GM19193 (cell line): ENCODE measurements around the gene UVSSA.

ENCODE experiments used
- POLR2A ChIP-seq: IDR thresholded peaks from 4 replicates; pipeline ENCODE4 v1.6.1; 2011; ENCODE audit not compliant: insufficient read depth, insufficient read length; ENCODE audit errors: extremely low read depth

UVSSA gene

GRCh38 chr4:1361431-1361830 lies 14.4 kb downstream of the UVSSA start:
- no peak for TF ChIP-seq POLR2A

- TF ChIP-seq POLR2A, result no peak
Measured at GRCh38 chr4:1362046-1362445, 15.0 kb downstream of the UVSSA start.

- TF ChIP-seq POLR2A, result no peak
Measured at GRCh38 chr4:1362521-1362920, 15.5 kb downstream of the UVSSA start.

DNA sequence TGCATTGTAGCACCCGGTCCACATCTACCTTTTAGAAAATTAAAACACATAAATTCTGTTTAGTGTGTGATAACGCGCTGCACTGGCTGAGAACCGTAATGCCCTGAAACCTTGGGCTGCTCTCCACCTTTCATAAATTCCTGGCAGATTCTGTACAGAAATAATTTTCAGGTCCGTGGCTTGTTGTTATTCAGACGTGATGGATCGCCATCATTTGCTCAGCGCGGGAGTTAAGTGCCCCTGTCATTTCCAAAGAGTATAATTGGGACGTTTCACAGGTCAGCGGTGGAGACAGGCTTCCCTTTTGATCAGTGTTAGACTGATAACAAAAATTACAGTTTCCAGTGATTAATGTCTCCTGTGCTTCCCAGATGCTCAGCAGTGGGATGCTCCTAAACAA lies 16.5 kb downstream of the UVSSA start:
- TF ChIP-seq POLR2A, result no peak

DNA sequence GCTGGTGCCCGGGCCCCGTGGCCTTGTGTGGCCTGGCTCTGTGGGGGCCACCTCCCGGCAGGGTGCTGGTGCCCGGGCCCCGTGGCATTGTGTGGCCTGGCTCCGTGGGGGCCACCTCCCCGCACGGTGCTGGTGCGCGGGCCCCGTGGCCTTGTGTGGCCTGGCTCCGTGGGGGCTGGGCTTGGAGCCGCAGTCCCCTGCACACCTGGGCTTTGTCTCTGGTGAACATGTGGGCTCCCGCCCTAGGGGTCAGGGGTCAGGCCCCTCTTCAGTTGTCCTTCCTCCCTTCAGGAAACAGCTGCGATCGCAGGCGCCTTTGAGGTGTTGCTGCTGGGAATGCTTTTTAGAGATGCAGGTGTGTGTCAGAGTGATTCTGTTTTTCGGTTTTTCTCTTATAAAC lies 17.2 kb downstream of the UVSSA start:
- no peak for TF ChIP-seq POLR2A

GRCh38 chr4:1364748-1365147 lies 17.7 kb downstream of the UVSSA start:
- no peak for TF ChIP-seq POLR2A

DNA sequence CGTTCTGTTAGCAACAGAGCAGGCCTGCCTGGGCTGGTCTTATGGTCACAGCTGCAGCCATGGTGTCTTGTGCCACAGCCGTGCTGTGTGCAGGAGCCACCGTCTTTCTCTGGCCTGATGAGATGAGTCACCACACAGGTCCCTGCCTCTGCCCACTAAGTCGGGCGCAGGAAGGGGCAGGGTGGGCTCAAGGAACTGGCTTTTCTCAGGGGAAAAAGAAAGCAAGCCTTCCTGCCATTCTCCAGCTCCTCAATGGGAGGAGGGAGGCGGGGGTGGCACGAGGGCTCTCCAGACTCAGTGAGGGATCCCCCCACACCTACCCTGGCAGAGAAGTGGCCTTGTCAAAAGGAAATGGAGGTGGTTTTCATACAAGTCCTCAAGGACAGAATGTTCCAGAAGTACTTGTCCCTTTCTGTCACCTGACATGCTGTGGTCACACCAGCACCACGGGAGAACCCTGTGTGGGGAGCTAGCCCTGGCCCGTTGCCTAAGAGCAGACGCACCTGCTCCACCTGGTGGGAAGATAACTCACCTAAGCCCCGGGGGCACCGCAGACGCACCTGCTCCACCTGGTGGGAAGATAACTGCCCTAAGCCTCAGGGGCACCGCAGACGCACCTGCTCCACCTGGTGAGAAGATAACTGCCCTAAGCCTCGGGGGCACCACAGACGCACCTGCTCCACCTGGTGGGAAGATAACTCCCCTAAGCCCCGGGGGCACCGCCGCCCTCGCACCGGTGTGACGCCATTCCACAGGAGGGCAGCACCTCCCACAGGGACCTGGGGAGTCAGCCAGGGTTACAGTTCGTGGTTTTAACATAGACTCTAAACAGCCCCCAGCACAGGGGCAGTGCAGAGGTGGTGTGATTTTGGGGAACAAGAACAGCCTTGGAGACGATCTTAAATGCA lies 18.5 kb downstream of the UVSSA start:
- no peak for TF ChIP-seq POLR2A

GRCh38 chr4:1366371-1367229 lies 19.6 kb downstream of the UVSSA start:
- TF ChIP-seq POLR2A, result no peak

- TF ChIP-seq POLR2A, result no peak
Measured at GRCh38 chr4:1367230-1367935, 20.4 kb downstream of the UVSSA start.

DNA sequence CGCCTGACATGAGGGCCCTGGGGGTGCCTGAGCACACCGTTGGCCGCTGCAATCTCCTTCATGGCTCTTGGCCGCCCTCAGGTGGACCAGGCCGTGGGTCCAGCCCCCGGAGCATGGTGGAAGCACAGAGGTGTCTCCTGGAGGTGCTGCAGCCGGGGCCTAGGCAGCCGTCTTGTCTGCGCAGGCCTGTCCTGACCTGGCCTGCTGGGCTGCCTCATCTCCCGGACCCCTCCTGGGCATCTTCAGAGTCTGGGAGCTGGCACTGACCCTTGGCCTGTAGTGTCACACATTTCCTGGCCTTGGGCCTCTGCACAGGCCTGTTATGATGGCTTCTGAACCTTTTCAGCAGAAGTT lies 20.9 kb downstream of the UVSSA start:
- no peak for TF ChIP-seq POLR2A

- no peak for TF ChIP-seq POLR2A
Measured at GRCh38 chr4:1368421-1369090, 21.5 kb downstream of the UVSSA start.

DNA sequence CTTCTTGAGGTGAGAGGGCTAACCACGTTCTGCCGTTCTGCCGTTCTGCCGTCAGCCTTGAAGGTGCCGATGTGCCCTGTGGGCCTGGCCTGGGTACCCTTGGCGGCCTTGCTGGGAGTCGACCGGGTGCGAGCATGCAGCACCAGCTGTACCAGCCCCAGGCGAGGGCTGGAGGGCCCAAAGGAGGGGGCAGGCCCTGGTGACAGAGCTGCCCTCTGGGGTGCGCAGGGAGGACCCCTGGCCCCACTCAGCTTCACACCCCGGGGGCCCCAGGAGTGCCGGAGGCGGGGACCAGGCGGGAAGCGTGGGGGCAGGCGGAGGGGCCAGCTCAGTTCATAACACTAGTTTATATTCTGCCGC lies 22.1 kb downstream of the UVSSA start:
- no peak for TF ChIP-seq POLR2A

DNA sequence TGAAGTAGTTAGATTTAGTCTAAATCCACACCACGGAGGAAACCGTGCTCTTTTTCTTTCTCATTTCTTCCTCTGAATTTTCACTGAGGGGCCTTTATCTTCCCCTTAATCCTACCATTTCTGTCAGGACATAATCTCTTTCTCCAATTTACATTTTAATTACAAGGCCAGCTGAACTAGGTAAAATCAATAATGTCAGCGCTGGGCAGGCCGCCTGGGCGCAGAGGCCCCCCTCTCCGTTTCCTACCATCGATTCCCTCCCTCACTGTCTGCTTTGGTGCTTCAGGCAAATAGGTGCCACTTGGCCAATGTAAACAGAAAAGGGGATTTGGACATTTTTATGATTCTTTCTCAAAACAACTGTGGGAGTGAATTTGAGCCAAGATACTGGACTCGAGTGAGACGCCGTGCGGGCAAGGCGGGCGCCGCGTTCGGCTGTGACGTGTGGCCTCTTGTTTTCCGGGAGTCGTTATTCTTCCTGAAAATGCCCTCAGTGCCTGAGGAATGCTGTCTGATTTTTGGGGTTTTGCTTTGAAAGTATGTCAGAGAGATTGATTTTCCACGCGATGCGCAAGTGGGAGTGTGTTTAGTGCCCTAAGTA lies 22.6 kb downstream of the UVSSA start:
- TF ChIP-seq POLR2A, result no peak
